Left renal cortex interstitium (tissue), 4 donors: Measurements from ENCODE around the gene ACO1. TPM values are rescaled to one million over a fixed set of nuclear protein-coding genes. Genes with fewer than 3 reads are reported as not detected.
"Not testable (repeated sequence)": the region's sequence is repeated elsewhere in the genome, so short reads cannot be mapped to it uniquely, and the experiment has no call there.

ENCODE experiments used
- DNase-seq, 4 donors: peaks; one replicate each; pipeline ENCODE4 v3.0.0-alpha.2; 2013; ENCODE audit warnings: low read depth in 4 of 4, low spot score in 2 of 4, missing footprints in 1 of 4
- polyA plus RNA-seq, 4 donors: library from polyadenylated mRNA; unstranded; fragments of 120-200 nt; gene quantifications; one replicate each; pipeline ENCODE4 v1.2.1, GENCODE V29; 2013; ENCODE audit not compliant: insufficient read length in 4 of 4

The ACO1 gene
- polyA plus RNA-seq = 10 to 100 TPM; 43.0 to 55.4 (median 45.5) TPM

DNA sequence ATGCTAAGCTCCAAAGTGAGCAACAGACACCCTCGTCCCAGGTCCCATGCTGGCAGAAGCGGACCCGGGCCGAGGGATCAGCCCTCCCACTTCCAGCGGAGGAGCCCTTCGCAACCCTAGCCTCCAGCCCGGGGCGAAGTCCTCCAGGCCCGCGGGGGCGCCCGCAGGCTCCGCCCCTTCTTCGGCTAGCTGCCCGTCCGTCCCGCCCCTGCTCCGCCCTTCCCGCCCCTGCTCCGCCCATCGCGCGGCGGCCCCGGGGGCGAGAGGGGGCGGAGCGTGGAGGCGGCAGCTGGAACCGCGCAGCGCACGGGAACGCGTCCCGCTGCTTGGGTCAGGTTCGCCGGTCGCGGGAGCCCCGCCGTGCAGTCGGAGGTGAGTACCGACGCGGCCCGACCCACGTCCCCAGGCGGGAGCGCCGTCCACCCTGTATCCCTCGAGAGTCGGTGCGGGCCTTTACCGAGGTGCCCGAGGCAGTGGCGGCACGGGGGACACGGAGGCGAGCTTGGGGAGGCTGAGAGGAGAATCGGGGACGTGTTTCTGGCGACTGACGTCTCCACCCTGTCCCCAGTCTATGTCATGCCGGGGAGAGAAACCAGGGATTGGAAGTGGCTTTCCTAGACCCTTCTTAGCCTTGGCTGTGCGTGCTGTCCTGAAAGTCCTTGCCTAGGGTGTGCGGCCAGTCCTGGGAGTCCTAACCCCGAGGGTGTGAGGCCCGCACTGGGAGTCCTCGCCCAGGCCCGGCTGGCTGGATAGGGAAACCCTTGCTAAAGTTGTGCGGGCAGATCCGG is at the start of gene ACO1:
TSS of gene ACO1 (plus strand) at position 280 of the 788 bp plus-strand sequence. CDS start 20,864 bp downstream, outside the sequence.
- peak; percentile 64 to 80 (median 74) for DNase-seq

DNA sequence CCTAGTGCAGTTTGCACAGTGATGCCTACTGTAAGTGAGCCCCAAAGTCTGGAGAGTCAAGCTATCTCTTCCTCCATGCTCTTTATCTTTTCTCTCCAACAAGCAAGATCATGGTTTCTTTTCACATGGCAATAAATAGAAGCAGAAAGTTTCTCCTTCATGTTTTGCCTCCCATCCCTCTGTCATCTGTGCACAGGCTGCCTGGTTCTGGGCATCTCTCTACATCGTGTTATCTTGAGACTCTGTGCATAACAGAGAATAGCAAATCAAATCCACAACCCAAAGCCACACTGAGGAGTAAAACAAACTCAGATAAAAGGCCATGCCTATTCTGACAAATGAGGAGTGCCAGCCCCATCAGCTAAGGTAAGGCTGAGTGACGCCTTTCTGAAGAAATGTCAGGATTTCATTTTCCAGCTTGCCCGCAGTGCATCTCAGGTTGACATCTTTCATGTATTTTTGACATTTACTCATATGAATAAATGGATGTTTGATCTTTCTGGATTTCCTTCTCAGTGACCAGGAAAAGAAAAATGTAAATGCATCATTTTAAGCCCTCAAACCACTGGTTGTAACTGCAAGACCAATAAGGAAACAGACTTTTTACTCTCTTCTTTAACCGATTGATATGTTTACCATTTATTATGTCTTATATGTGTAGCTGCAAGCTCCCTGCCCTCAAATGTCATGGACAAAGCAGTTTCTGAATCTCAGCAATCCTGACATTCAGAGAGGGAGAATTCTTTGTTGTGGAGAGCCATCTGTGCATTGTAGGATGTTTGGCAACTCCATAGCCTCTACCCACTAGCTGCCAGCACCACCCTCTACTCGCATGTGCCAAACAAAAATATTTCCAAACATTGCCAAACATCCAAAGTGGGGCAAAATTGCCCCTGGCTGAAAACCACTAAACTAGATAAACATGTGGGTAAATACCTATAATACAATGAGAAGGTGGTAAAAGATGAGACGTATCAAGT is 49.2 kb upstream of the ACO1 start:
- no peak for DNase-seq

GRCh38 chr9:32339424-32339823 is 45.0 kb upstream of the ACO1 start:
- DNase-seq = no peak

DNA sequence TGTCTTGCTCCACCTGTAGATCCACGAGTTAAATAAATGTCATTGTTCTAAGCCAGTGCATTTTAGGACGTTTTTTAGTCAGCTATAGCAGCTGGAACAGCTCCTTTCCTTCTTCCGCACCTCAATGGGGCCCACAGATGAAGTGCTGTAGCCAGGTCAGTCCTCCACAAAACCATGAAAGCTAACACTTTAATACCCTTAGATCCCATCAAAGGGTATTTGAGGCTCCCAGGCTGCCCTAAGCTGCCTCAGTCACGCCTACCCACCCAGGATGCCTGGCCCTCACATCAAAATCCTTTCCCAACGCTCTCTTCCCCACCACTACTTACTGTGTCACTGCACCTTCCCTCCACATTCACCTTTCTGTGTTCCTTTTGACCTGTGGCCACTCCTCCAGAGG is 44.1 kb upstream of the ACO1 start:
- no peak for DNase-seq

- DNase-seq = no peak
Observed at GRCh38 chr9:32344551-32345182, 39.8 kb upstream of the ACO1 start.

DNA sequence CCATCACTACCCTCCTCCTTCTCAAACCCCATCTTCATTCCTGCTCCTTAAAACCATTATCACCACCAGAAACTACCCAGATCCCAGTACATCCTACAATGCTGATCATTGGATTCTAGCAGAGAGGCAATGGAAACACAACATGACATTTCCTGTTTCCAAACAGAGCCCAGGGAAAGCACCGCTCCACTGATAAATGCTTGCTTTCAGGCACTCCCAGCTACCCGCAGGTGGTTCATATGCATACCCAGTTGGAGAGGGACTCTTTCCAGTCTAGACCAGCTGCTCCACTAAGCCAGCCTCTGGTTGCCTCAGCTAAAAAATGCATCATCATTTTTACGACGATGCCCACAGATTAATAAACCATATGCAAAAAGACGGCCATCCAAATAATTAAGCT is 39.2 kb upstream of the ACO1 start:
- DNase-seq = no peak

- no peak for DNase-seq
Observed at GRCh38 chr9:32347571-32347970, 36.9 kb upstream of the ACO1 start.

GRCh38 chr9:32348106-32348695 is 36.2 kb upstream of the ACO1 start:
- no peak for DNase-seq

GRCh38 chr9:32349013-32349412 is 35.4 kb upstream of the ACO1 start:
- DNase-seq = no peak

- peak in 1 of 4 donors; percentile 21 for DNase-seq
Observed at GRCh38 chr9:32350682-32351081, 33.8 kb upstream of the ACO1 start.

GRCh38 chr9:32351845-32352244 is 32.6 kb upstream of the ACO1 start:
- DNase-seq = no peak

- DNase-seq = not testable (repeated sequence)
Observed at GRCh38 chr9:32353476-32353875, 31.0 kb upstream of the ACO1 start.

GRCh38 chr9:32359452-32359851 is 25.0 kb upstream of the ACO1 start:
- DNase-seq = no peak

DNA sequence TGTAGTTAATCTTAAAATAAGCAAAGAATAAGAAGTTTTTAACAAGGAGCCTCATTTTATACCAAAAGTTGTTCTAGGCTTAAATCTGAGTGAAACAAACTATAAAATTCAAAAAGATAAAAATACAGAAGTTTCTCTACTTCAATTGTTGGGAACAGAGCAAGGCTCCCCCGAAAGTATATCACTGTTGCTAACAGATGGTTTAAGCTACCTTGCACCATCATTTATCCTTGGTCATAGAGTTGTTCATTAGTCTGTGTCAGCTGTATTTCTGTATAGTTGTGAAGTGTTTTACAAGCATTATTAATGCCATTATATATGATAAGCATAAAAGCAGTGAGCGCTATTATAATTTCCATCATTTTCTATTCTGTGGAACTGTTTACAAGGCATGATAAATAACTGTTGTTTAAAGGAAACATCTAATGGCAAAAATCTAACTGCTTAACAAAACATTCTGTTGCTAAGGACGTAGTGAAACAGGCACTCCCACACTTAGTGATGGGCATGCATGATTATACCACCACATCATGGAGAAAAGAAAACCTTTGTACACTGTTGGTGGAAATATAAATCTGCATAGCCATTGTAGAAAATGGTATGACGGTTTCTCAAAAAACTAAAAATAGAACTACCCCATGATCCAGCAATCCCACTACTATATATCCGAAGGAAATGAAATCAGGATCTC is 23.3 kb upstream of the ACO1 start:
- DNase-seq = no peak

GRCh38 chr9:32371279-32371678 is 13.2 kb upstream of the ACO1 start:
- no peak for DNase-seq

GRCh38 chr9:32371679-32372078 is 12.8 kb upstream of the ACO1 start:
- DNase-seq = no peak

- DNase-seq = no peak
Observed at GRCh38 chr9:32376285-32376684, 8.2 kb upstream of the ACO1 start.

DNA sequence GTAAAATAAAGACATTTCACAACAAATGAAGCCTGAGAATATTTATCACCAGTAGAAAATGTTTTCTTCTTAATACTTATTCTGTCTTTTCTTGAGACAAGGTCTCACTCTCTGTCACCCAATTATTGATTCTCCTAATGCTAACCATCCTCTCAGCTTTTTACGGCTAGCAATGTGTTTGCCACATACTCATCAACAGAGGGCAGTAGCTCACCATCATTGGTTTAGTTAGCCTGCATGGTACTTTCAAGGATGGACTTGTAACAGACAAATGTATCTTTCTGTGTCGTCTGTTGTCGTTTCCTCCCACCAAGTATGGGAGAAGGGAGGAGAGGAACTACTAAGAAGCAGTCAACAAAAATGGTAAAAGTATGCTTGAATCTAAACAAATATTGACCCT is 5.9 kb upstream of the ACO1 start:
- DNase-seq = peak in 2 of 4 donors; percentile 34 to 39

DNA sequence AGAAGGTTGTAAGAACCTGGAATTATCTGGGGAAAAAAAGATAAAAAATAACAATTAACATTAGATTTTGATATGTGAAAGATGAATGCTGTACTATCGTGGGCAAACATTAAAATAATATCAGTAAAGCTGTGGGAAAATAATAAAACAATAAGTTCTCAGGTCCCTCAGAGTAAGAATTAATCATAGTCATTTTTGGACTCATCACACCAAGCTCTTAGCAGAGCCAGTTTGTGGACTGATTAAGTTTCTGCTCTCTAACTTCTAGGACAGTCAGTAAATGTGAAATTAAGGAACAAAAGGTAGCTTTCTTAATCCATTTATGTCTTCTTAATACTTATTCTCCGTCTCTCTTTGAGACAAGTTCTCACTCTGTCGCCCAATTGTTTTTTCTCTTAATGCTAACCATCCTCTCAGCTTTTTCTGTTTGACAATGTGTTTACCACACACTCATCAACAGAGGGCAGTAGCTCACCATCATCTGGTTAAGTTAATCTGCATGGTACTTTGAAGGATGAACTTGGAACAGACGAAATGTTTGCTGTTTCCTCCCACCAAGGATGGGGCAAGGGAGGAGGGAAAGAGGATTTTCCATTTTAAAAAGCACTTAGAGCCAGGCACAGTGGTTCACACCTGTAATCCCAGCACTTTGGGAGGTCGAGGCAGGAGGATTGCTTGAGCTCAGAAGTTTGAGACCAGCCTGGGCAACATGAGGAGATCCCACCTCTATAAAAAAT is 5.3 kb upstream of the ACO1 start:
- peak in 3 of 4 donors; percentile 54 to 77 (median 55) for DNase-seq
